Ascending aorta (tissue), 2 donors: ENCODE data around the gene UBE2F. TPM values are rescaled to one million over a fixed set of nuclear protein-coding genes. Genes with fewer than 3 reads are reported as not detected.
A peak's percentile ranks its signal among the peaks of the same experiment; 100 is the strongest.
"Not testable (repeated sequence)": the region's sequence is repeated elsewhere in the genome, so short reads cannot be mapped to it uniquely, and the experiment has no call there.

Source experiments
- DNase-seq, 2 donors: peaks; one replicate each; pipeline ENCODE4 v3.0.0-alpha.2; 2019; ENCODE audit warnings: low spot score in 2 of 2
- H3K27ac ChIP-seq, 2 donors: fragments of 200-600 bp; sonication (generic); one replicate each; pipeline ENCODE4 v1.5.1; 2016 to 2017; ENCODE audit warnings: mild to moderate bottlenecking in 1 of 2
- H3K27me3 ChIP-seq: fragments of 200-600 bp; sonication (generic); one replicate; pipeline ENCODE4 v1.5.1; 2017
- H3K36me3 ChIP-seq, 2 donors: fragments of 200-600 bp; sonication (generic); one replicate each; pipeline ENCODE4 v1.5.1; 2016
- H3K4me1 ChIP-seq, 2 donors: fragments of 200-600 bp; sonication (generic); one replicate each; pipeline ENCODE4 v1.5.1; 2016 to 2017; ENCODE audit warnings: mild to moderate bottlenecking in 1 of 2
- H3K4me3 ChIP-seq, 2 donors: fragments of 200-600 bp; sonication (generic); one replicate each; pipeline ENCODE4 v1.5.1; 2016 to 2017; ENCODE audit warnings: mild to moderate bottlenecking in 1 of 2
- H3K9me3 ChIP-seq, 2 donors: fragments of 200-600 bp; sonication (generic); one replicate each; pipeline ENCODE4 v1.5.1; 2016
- intact Hi-C: fragments of 100-400 bp; cut with DNase I; formaldehyde crosslinking; loops from one replicate; pipeline ENCODE4 v1.15.1; 2023
- total RNA-seq: library from RNA; depleted of rRNA; stranded (reverse); fragments of >200 nt; gene quantifications from one replicate; pipeline ENCODE4 v1.1.0, GENCODE V29; 2016
- TF ChIP-seq, protein P1 (sequence below), 3 experiments: fragments of 200-600 bp in 2 of 3; fragments of 450-650 bp in 1 of 3; sonication (generic) in 2 of 3; IDR thresholded peaks; one replicate each; pipeline ENCODE4 v1.5.1; 2016 to 2019; ENCODE audit warnings: antibody characterized with exemption in 3 of 3, mild to moderate bottlenecking in 1 of 3, moderate library complexity in 1 of 3

Gene UBE2F
- total RNA-seq, 1 donor from 2014 or later = 50.7 TPM

DNA sequence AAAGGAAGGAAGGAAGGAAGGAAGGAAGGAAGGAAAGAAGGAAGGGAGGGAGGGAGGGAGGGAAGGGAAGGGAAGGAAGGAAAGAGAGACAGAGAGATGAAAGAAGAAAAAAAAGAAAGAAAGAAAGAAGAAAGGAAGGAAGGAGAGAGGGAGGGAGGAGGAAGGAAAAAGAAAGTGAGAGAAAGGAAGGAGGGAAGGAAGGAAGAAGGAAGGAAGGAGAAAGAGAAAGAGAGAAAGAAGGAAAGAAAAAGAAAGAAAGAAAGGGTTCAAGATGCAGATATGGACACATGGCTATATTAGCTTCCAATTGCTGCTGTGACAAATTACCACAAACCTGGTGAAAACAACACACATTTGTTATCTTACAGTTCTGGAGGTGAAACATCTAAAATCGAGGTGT is 20.4 kb upstream of the UBE2F start:
- H3K36me3 ChIP-seq = no peaks in the 10 kb centered on the region
- TF ChIP-seq, protein P1, sequence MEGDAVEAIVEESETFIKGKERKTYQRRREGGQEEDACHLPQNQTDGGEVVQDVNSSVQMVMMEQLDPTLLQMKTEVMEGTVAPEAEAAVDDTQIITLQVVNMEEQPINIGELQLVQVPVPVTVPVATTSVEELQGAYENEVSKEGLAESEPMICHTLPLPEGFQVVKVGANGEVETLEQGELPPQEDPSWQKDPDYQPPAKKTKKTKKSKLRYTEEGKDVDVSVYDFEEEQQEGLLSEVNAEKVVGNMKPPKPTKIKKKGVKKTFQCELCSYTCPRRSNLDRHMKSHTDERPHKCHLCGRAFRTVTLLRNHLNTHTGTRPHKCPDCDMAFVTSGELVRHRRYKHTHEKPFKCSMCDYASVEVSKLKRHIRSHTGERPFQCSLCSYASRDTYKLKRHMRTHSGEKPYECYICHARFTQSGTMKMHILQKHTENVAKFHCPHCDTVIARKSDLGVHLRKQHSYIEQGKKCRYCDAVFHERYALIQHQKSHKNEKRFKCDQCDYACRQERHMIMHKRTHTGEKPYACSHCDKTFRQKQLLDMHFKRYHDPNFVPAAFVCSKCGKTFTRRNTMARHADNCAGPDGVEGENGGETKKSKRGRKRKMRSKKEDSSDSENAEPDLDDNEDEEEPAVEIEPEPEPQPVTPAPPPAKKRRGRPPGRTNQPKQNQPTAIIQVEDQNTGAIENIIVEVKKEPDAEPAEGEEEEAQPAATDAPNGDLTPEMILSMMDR (IDR thresholded peaks at IDR 0.05) = no peak
- no peak overlapping the region for H3K4me3 ChIP-seq
- no peaks in the 10 kb centered on the region for H3K9me3 ChIP-seq
- no peak overlapping the region for H3K27ac ChIP-seq
- intact Hi-C loops = no loop called here
- H3K27me3 ChIP-seq = no peaks in the 10 kb centered on the region
- no peaks in the 10 kb centered on the region for H3K4me1 ChIP-seq
- no peak for DNase-seq

DNA sequence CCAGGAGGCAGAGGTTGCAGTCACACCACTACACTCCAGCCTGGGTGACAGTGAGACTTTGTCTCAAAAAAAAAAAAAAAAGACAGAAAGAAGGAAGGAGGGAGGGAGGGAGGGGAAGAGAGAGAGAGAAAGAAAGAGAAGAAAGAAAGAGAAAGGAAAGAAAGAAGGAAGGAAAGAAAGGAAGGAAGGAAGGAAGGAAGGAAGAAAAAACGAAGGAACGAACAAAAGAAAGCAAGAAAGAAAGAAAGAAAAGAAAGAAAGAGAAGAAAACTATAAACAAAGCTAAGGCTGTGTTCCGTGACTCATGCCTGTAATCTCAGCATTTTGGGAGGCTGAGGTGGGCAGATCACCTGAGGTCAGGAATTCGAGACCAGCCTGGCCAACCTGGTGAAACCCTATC is 15.5 kb upstream of the UBE2F start:
- H3K4me3 ChIP-seq, H3K27ac ChIP-seq, H3K36me3 ChIP-seq, H3K9me3 ChIP-seq, H3K4me1 ChIP-seq, DNase-seq, intact Hi-C loops, H3K27me3 ChIP-seq: not testable (repeated sequence)

GRCh38 chr2:237951878-237952277 is 14.9 kb upstream of the UBE2F start:
- Histone ChIP-seq H3K27ac (no peak overlapping the region), H3K36me3 (no peaks in the 10 kb centered on the region), H3K4me1 (peaks cover 3 to 10% of the 10 kb centered on the region in 2 donors), H3K4me3 (no peak overlapping the region), H3K27me3 (no peaks in the 10 kb centered on the region), H3K9me3 (no peaks in the 10 kb centered on the region)
- intact Hi-C loops = no loop called here
- TF ChIP-seq, protein P1 (IDR thresholded peaks at IDR 0.05) = no peak
- no peak for DNase-seq

DNA sequence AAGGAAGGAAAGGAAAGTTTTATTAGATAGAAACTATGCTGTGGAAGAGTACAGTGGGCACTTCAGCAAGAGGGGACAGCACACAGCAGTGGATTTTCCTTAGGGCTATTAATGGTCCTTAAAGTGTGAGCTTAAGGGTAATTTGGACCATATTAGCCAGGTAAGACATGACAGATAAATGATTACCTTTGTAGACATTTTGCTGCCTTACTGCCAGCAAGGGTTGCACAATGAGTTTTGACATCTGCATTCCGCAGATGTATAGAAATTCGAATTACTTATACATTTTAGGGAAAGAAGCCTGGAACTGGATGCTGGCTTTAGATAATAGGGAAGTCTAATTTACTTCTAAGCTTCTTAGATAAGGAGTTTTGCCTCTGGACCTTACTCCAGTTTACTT is 14.0 kb upstream of the UBE2F start:
- Histone ChIP-seq H3K4me1 (peaks cover 3 to 10% of the 10 kb centered on the region in 2 donors), H3K36me3 (no peaks in the 10 kb centered on the region), H3K4me3 (no peak overlapping the region), H3K27ac (no peak overlapping the region), H3K27me3 (no peaks in the 10 kb centered on the region), H3K9me3 (no peaks in the 10 kb centered on the region)
- no peak for DNase-seq
- intact Hi-C loops = no loop called here
- TF ChIP-seq, protein P1 (IDR thresholded peaks at IDR 0.05) = no peak

DNA sequence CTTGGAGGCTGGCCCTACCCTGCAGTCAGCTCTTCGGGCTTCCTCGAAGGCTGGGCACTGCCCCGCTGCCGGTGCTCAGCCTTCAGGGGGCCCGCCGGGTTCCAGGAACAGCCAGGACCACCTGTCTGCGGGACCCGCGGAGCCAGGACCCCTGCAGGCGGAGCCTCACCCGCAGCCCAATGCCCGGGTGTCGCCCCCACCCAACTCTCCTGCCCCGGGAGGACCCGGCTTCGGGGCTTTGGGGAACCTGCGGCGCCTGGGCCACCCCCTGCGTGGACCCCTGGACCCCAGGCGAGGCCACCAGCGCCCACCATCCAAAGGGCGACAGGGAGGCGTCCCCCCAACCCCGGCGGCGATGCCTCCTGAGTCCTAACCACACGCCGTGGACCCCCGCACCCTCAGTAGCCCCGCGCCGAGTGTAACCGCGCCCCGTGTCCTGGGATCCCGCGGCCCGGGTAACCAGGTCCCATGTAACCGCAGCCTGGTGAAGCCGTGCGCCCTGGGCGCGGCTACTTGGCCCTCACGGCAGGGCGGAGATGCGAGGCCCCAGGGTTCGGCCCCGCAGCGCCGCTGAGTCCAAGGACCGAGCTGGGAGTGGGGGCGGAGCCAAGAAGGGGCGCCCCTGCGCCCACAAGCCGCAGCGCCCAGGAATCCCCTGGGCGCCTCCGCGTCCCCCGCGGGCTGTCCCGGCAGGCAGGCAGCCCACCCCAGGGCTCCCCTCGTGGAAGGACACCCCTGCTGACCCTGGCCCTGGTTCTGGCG is 11.0 kb upstream of the UBE2F start:
- H3K27me3 ChIP-seq = no peaks in the 10 kb centered on the region
- DNase-seq = no peak
- TF ChIP-seq, protein P1 (IDR thresholded peaks at IDR 0.05) = no peak
- intact Hi-C loops = no loop called here
- H3K36me3 ChIP-seq = no peaks in the 10 kb centered on the region
- H3K4me3 ChIP-seq = peak overlapping the region; percentile 18 to 58
- no peak overlapping the region for H3K27ac ChIP-seq
- no peaks in the 10 kb centered on the region for H3K9me3 ChIP-seq
- peaks cover 3 to 10% of the 10 kb centered on the region in 2 donors for H3K4me1 ChIP-seq

- Histone ChIP-seq H3K4me3 (peak overlapping the region; percentile 18 to 58), H3K9me3 (no peaks in the 10 kb centered on the region), H3K27ac (no peak overlapping the region), H3K36me3 (no peaks in the 10 kb centered on the region), H3K4me1 (peaks cover 3 to 10% of the 10 kb centered on the region in 2 donors), H3K27me3 (no peaks in the 10 kb centered on the region)
- intact Hi-C loops = no loop called here
- no peak for DNase-seq
- TF ChIP-seq, protein P1 (IDR thresholded peaks at IDR 0.05) = peak in 1 of 3 experiments; percentile 8
Observed at GRCh38 chr2:237956402-237956736, 10.4 kb upstream of the UBE2F start.
